Measurements from ENCODE around the gene DNAJC6. TPM values are rescaled to one million over a fixed set of nuclear protein-coding genes. Genes with fewer than 3 reads are reported as not detected.

DNAJC6 gene
- total and polyA plus RNA-seq, 12 donors: 0.88 to 10.5 (median 5.2) TPM

DNA sequence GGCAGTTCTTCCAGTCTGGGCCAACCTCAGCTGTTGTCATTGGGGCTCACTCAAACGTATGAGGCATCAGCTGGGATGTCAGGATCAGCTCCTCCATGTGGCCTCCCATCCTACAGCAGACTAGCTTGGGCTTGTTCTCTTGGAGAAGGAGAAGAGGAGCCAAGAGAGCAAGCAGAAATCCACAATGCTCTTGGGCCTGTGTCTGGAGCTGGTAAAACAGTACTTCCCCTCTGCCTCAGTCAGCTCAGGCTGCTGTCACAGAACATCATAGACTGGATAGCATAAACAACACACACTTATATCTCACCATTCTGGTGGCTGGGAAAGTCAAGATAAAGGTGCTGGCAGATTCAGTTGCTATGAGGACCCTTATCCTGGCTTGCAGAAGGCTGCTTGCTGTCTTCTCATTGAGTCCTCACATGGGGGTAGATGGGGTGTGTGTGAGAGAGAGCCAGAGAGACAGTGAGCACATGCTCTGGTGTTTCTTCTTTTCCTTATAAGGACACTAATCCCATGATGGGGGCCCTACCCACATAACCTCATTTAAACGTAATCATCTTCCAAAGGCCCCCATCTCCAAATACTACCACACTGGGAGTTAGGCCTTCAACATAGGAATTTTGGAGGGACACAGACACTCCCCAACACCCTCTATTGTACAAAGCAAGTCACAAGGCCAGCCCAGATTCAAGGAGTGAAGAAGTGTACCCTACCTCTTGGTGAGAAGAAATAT lies 16.3 kb upstream of the DNAJC6 start:
- TF ChIP-seq, protein P1, sequence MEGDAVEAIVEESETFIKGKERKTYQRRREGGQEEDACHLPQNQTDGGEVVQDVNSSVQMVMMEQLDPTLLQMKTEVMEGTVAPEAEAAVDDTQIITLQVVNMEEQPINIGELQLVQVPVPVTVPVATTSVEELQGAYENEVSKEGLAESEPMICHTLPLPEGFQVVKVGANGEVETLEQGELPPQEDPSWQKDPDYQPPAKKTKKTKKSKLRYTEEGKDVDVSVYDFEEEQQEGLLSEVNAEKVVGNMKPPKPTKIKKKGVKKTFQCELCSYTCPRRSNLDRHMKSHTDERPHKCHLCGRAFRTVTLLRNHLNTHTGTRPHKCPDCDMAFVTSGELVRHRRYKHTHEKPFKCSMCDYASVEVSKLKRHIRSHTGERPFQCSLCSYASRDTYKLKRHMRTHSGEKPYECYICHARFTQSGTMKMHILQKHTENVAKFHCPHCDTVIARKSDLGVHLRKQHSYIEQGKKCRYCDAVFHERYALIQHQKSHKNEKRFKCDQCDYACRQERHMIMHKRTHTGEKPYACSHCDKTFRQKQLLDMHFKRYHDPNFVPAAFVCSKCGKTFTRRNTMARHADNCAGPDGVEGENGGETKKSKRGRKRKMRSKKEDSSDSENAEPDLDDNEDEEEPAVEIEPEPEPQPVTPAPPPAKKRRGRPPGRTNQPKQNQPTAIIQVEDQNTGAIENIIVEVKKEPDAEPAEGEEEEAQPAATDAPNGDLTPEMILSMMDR (IDR thresholded peaks at IDR 0.05): no peak
- ATAC-seq: no peak
- WGBS, 2 donors: 78 to 79% methylated on average over 2 of the region's 2 CpGs
- H3K27ac ChIP-seq: no peak overlapping the region
- no peaks in the 10 kb centered on the region for H3K9me3 ChIP-seq
- no peak overlapping the region for H3K4me3 ChIP-seq
- no peak for DNase-seq
- H3K4me1 ChIP-seq: no peaks in the 10 kb centered on the region
- H3K36me3 ChIP-seq: no peaks in the 10 kb centered on the region
- no peaks in the 10 kb centered on the region for H3K27me3 ChIP-seq
- intact Hi-C loops (cut with DNase I): no loop called here

- no peak overlapping the region for H3K4me3 ChIP-seq
- no peak overlapping the region for H3K27ac ChIP-seq
- no peaks in the 10 kb centered on the region for H3K27me3 ChIP-seq
- intact Hi-C loops (cut with DNase I): no loop called here
- ATAC-seq (no peak), DNase-seq (no peak)
- WGBS, 2 donors: 81 to 89% methylated on average over 4 of the region's 4 CpGs
- TF ChIP-seq, protein P1 (IDR thresholded peaks at IDR 0.05): no peak
- H3K4me1 ChIP-seq: no peaks in the 10 kb centered on the region
- H3K9me3 ChIP-seq: no peaks in the 10 kb centered on the region
- H3K36me3 ChIP-seq: no peaks in the 10 kb centered on the region
These were observed 11.6 kb upstream of the DNAJC6 start for GRCh38 chr1:65297706-65298105.

DNA sequence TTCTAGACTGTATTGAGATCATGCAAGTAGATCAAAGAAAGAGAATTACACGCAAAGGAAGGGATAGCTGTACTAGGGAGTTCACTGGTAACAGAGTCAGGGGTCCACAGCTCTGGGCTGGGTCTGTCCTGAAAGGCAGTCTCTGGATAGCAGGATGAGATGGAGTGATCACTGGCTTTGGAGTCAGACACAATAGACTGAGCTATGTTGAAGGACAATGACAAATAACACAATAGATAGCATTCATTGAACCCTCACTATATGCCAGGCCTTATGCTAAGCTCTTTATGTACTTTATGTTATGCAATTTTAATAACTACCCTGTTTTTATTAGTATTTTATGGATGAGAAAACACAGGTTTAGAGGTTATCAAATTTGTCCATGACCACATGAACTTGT lies 10.0 kb upstream of the DNAJC6 start:
- intact Hi-C loops (cut with DNase I): no loop called here
- TF ChIP-seq, protein P1 (IDR thresholded peaks at IDR 0.05): no peak
- DNase-seq (no peak), ATAC-seq (no peak)
- 0 to 62% methylated on average over 1 of the region's 1 CpG for WGBS, 2 donors
- Histone ChIP-seq H3K4me3 (no peak overlapping the region), H3K27ac (no peak overlapping the region), H3K4me1 (no peaks in the 10 kb centered on the region), H3K9me3 (no peaks in the 10 kb centered on the region), H3K36me3 (no peaks in the 10 kb centered on the region), H3K27me3 (no peaks in the 10 kb centered on the region)

- 15 to 20% methylated on average over 20 to 22 of the region's 22 CpGs for whole genome bisulfite sequencing, 2 donors
- intact Hi-C loops (cut with DNase I): no loop called here
- Histone ChIP-seq H3K9me3 (no peaks in the 10 kb centered on the region), H3K4me1 (peaks cover 0 to 17% (median 10%) of the 10 kb centered on the region in 9 donors), H3K27me3 (peaks cover 0 to 49% (median 24%) of the 10 kb centered on the region in 7 donors), H3K27ac (no peak overlapping the region), H3K4me3 (peak overlapping the region in 9 of 10 donors; percentile 24 to 55 (median 49)), H3K36me3 (no peaks in the 10 kb centered on the region)
- TF ChIP-seq, protein P1 (IDR thresholded peaks at IDR 0.05): no peak
- DNase-seq: no peak
- ATAC-seq: no peak
These were observed 501 bp upstream of the DNAJC6 start for GRCh38 chr1:65308781-65309303.

Data from heart right ventricle (tissue), 16 donors.